ENCODE data around the gene NFE2L2.

DNA sequence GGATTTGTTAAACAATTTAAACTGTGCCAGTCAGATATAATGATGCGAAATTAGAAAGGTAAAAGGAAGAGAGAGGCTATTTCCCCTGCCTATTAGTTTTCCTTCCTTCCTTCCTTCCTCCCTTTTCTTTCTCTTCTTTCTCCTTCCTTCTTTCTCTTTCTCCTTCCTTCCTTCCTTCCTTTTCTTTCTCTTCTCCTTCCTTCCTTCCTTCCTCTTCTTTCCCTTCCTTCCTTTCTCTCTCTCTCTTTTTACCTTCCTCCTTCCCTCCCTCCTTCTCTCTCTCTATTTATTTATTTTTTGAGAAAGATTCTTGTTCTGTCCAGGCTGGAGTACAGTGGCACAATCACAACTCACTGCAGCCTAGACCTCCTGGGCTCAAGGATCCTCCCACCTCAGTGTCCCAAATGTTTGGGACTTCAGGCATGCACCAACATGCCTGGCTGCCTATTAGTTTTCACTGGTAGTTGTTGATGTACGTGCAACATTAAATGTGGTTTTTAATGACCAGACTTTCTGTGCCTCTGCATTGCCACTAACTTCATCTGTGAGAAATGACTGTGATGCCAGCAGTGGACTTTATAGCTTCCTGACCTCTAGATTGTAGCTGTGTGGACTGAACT lies 48.7 kb upstream of the NFE2L2 start:
- TF ChIP-seq CTCF (IDR thresholded peaks at IDR 0.05; ENCODE audit: insufficient read depth, low read length, poor library complexity, severe bottlenecking) (no peak), EZH2phosphoT487 (conservative IDR thresholded peaks at IDR 0.05; ENCODE audit: low read length) (no peak)

Data from SU-DHL-6 (cell line).